ENCODE data around the gene IGFL2.

- TF ChIP-seq POLR2AphosphoS5 (IDR thresholded peaks at IDR 0.05; ENCODE audit: borderline replicate concordance, low read depth, low read length) (no peak), EZH2 (IDR thresholded peaks at IDR 0.05) (no peak), FOXP2 (optimal IDR thresholded peaks at IDR 0.05; ENCODE audit: control extremely low read depth, extremely low read length, insufficient read depth) (no peak)
Measured at GRCh38 chr19:46115396-46116106, 32.5 kb upstream of the IGFL2 start.

Data from SK-N-MC (cell line).